Tongue (tissue), 2 donors: ENCODE measurements around the gene ZFP1. TPM values are rescaled to one million over a fixed set of nuclear protein-coding genes. Genes with fewer than 3 reads are reported as not detected.
"Not testable (repeated sequence)": the region's sequence is repeated elsewhere in the genome, so short reads cannot be mapped to it uniquely, and the experiment has no call there.

Source experiments
- DNase-seq: peaks from one replicate; pipeline ENCODE4 v3.0.0-alpha.2; 2015
- total RNA-seq: library from RNA; depleted of rRNA; stranded (reverse); fragments of >200 nt; gene quantifications from one replicate; pipeline ENCODE4 v1.2.3, GENCODE V29; 2014

ZFP1 gene
- total RNA-seq, 1 donor from 2014 or later: 14.3 TPM

GRCh38 chr16:75113541-75114121, 34.7 kb upstream of the ZFP1 start:
- no peak for DNase-seq

- no peak for DNase-seq
Measured at GRCh38 chr16:75114179-75114945, 34.0 kb upstream of the ZFP1 start.

- no peak for DNase-seq
Measured at GRCh38 chr16:75114946-75115825, 33.1 kb upstream of the ZFP1 start.

- DNase-seq: peak; percentile 60
Measured at GRCh38 chr16:75116081-75116910, 32.0 kb upstream of the ZFP1 start, which contains the start of gene LDHD. Gene LDHD, minus strand, starts transcription at chr16:75116780. Its CDS starts 60 bp downstream, at chr16:75116720.

- no peak for DNase-seq
Measured at GRCh38 chr16:75116911-75117245, 31.4 kb upstream of the ZFP1 start.

- DNase-seq: no peak
Measured at GRCh38 chr16:75118943-75119539, 29.3 kb upstream of the ZFP1 start.

GRCh38 chr16:75120253-75120652, 28.1 kb upstream of the ZFP1 start:
- DNase-seq: no peak

- no peak for DNase-seq
Measured at GRCh38 chr16:75121949-75122568, 26.3 kb upstream of the ZFP1 start.

- no peak for DNase-seq
Measured at GRCh38 chr16:75122609-75123008, 25.7 kb upstream of the ZFP1 start.

- DNase-seq: no peak
Measured at GRCh38 chr16:75127713-75128415, 20.5 kb upstream of the ZFP1 start.

GRCh38 chr16:75129421-75130149, 18.7 kb upstream of the ZFP1 start:
- not testable (repeated sequence) for DNase-seq

- DNase-seq: no peak
Measured at GRCh38 chr16:75130150-75130771, 18.1 kb upstream of the ZFP1 start.

GRCh38 chr16:75131081-75131480, 17.2 kb upstream of the ZFP1 start:
- no peak for DNase-seq

- DNase-seq: no peak
Measured at GRCh38 chr16:75138233-75138632, 10.1 kb upstream of the ZFP1 start.

GRCh38 chr16:75138636-75139035, 9.7 kb upstream of the ZFP1 start:
- DNase-seq: no peak

GRCh38 chr16:75139498-75139897, 8.8 kb upstream of the ZFP1 start:
- DNase-seq: no peak

GRCh38 chr16:75143941-75144340, 4.4 kb upstream of the ZFP1 start:
- DNase-seq: no peak

GRCh38 chr16:75147968-75148310, 385 bp upstream of the ZFP1 start:
- DNase-seq: no peak

GRCh38 chr16:75151798-75152197, 3.5 kb downstream of the ZFP1 start:
- DNase-seq: no peak

- no peak for DNase-seq
Measured at GRCh38 chr16:75152635-75153034, 4.3 kb downstream of the ZFP1 start.
